Mesendoderm (in vitro differentiated cells): ENCODE measurements around the gene MS4A12.
"Not testable (repeated sequence)": the region's sequence is repeated elsewhere in the genome, so short reads cannot be mapped to it uniquely, and the experiment has no call there.

Source experiments
- DNase-seq: peaks from one replicate; pipeline ENCODE4 v3.0.0; 2013
- H2AK5ac ChIP-seq: 2 replicates; pipeline ENCODE4 v1.6.1; 2013; ENCODE audit warnings: low read length, inconsistent platforms
- H2BK120ac ChIP-seq: 2 replicates; pipeline ENCODE4 v1.6.1; 2013; ENCODE audit warnings: low read depth, mild to moderate bottlenecking, low read length, moderate library complexity, mixed read lengths
- H2BK15ac ChIP-seq: replicated peaks from 2 replicates; pipeline ENCODE4 v1.6.1; 2013; ENCODE audit warnings: low read depth, mild to moderate bottlenecking, moderate library complexity
- H2BK5ac ChIP-seq: 2 replicates; pipeline ENCODE4 v1.6.1; 2013; ENCODE audit warnings: low read length, inconsistent platforms
- H3K18ac ChIP-seq: 2 replicates; pipeline ENCODE4 v1.6.1; 2013; ENCODE audit warnings: mild to moderate bottlenecking, low read length, mixed read lengths
- H3K23ac ChIP-seq: one replicate; pipeline ENCODE4 v1.6.1; 2013; ENCODE audit warnings: low read length
- H3K27ac ChIP-seq: 2 replicates; pipeline ENCODE4 v1.5.1; 2013; ENCODE audit warnings: low read depth, mild to moderate bottlenecking, inconsistent platforms, low read length, moderate library complexity
- H3K27me3 ChIP-seq: 2 replicates; pipeline ENCODE4 v1.6.1; 2013; ENCODE audit warnings: low read length, control low read depth, mild to moderate bottlenecking, inconsistent platforms; ENCODE audit not compliant: insufficient read depth, poor library complexity
- H3K36me3 ChIP-seq: 2 replicates; pipeline ENCODE4 v1.6.1; 2013; ENCODE audit warnings: low read length, inconsistent platforms; ENCODE audit not compliant: control insufficient read depth, insufficient read depth
- H3K4ac ChIP-seq: one replicate; pipeline ENCODE4 v1.6.1; 2013; ENCODE audit warnings: low read depth, mild to moderate bottlenecking, low read length, moderate library complexity
- H3K4me1 ChIP-seq: 2 replicates; pipeline ENCODE4 v1.6.1; 2013; ENCODE audit warnings: low read depth, low read length, inconsistent platforms; ENCODE audit not compliant: control insufficient read depth
- H3K4me2 ChIP-seq: 2 replicates; pipeline ENCODE4 v1.6.1; 2013; ENCODE audit warnings: low read length
- H3K4me3 ChIP-seq: 2 replicates; pipeline ENCODE4 v1.5.1; 2013; ENCODE audit warnings: mild to moderate bottlenecking, low read length
- H3K56ac ChIP-seq: one replicate; pipeline ENCODE4 v1.6.1; 2013; ENCODE audit warnings: low read length
- H3K79me1 ChIP-seq: 2 replicates; pipeline ENCODE4 v1.6.1; 2013; ENCODE audit warnings: low read length, inconsistent platforms
- H3K79me2 ChIP-seq: 2 replicates; pipeline ENCODE4 v1.6.1; 2013; ENCODE audit warnings: mild to moderate bottlenecking, low read length; ENCODE audit not compliant: control insufficient read depth, insufficient read depth
- H3K9ac ChIP-seq: 2 replicates; pipeline ENCODE4 v1.6.1; 2013; ENCODE audit warnings: low read length, inconsistent platforms
- H4K5ac ChIP-seq: one replicate; pipeline ENCODE4 v1.6.1; 2013; ENCODE audit warnings: low read length
- H4K8ac ChIP-seq: one replicate; pipeline ENCODE4 v1.6.1; 2013; ENCODE audit warnings: low read depth, mild to moderate bottlenecking, control low read depth, low read length, moderate library complexity
- WGBS: extraction: QIAGEN DNeasy Blood & Tissue Kit; methylation state at CpG from one replicate; pipeline ENCODE4 v1.1.7; 2013; ENCODE audit warnings: low lambda C conversion rate, missing lambda C conversion rate; ENCODE audit not compliant: insufficient coverage; ENCODE audit errors: extremely low coverage; 5-methylcytosine and 5-hydroxymethylcytosine counted together

The MS4A12 gene

DNA sequence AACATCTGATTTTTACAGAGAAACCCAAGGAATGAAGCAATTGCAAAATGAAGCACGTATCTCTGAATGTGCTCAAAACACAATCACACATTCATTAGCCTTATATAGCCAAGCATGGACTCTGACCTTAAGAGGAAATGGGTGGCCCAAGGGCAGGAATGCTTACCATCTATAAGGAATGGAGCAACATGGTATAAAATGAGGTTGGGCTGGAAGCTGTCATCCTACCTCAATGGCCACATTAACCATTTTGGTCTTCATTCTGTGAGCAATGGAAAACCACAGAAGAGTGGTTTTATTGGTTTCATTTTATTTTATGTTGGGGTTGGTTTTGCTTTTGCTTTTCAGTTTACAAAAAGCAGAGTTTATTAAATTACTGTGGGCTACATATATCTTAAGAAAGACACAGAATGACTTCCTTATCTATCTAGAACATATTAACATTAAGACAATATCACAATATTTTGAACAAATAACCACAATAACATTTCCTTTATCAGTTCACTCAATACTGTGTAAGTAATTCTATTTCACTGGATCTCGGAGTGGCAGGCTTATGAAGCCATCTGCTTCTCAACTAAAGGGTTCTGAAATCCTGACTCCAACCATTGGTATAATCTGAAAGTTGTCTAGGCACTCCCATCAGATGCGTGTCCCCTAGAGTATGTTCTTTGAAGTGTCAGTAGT lies 11.8 kb downstream of the MS4A12 start:
- H2AK5ac ChIP-seq, result no peak overlapping the region
- no peak overlapping the region for H4K8ac ChIP-seq
- H3K4me3 ChIP-seq, result no peak overlapping the region
- H3K4ac ChIP-seq, result no peak overlapping the region
- no peak overlapping the region for H2BK120ac ChIP-seq
- H3K27ac ChIP-seq, result no peak overlapping the region
- WGBS, result no CpG with 5 or more reads among the region's 3 CpGs
- no peak overlapping the region for H2BK5ac ChIP-seq
- no peak for DNase-seq
- no peak overlapping the region for H2BK15ac ChIP-seq
- no peak overlapping the region for H3K18ac ChIP-seq
- no peaks in the 10 kb centered on the region for H3K79me2 ChIP-seq
- H3K4me2 ChIP-seq, result no peak overlapping the region
- no peaks in the 10 kb centered on the region for H3K4me1 ChIP-seq
- no peak overlapping the region for H4K5ac ChIP-seq
- H3K56ac ChIP-seq, result no peak overlapping the region
- no peaks in the 10 kb centered on the region for H3K27me3 ChIP-seq
- no peaks in the 10 kb centered on the region for H3K36me3 ChIP-seq
- no peaks in the 10 kb centered on the region for H3K79me1 ChIP-seq
- H3K23ac ChIP-seq, result no peak overlapping the region
- no peak overlapping the region for H3K9ac ChIP-seq

DNA sequence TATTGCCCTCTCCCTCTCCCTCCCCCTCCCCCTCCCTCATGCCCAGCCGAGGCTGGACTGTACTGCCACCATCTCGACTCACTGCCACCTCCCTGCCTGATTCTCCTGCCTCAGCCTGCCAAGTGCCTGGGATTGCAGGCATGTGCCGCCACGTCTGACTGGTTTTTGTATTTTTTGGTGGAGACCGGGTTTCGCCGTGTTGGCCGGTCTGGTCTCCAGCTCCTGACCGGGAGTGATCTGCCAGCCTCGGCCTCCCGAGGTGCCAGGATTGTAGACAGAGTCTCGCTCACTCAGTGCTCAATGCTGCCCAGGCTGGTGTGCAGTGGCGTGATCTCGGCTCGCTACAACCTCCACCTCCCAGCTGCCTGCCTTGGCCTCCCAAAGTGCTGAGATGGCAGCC lies 17.0 kb downstream of the MS4A12 start:
- not testable (repeated sequence) for H3K27me3 ChIP-seq, H3K79me2 ChIP-seq, H3K4ac ChIP-seq, H3K79me1 ChIP-seq, H4K8ac ChIP-seq, H3K56ac ChIP-seq, H2BK120ac ChIP-seq, H3K18ac ChIP-seq, H2BK5ac ChIP-seq, H2BK15ac ChIP-seq, H3K27ac ChIP-seq, H3K4me3 ChIP-seq, DNase-seq, H2AK5ac ChIP-seq, H3K36me3 ChIP-seq, H3K9ac ChIP-seq, H4K5ac ChIP-seq, H3K4me2 ChIP-seq, H3K4me1 ChIP-seq, H3K23ac ChIP-seq
- no CpG with 5 or more reads among the region's 15 CpGs for WGBS

DNA sequence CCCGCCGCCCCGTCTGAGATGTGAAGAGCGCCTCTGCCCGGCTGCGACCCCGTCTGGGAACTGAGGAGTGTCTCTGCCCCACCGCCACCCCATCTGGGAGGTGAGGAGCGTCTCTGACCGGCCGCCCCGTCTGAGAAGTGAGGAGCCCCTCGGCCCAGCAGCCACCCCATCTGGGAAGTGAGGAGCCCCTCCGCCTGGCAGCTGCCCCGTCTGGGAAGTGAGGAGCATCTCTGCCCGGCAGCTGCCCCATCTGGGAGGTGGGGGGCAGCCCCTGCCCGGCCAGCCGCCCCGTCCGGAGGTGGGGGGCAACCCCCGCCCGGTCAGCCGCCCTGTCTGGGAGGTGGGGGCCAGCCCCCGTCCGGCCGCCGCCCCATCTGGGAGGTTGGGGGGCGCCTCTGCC lies 17.6 kb downstream of the MS4A12 start:
- H4K5ac ChIP-seq, H3K9ac ChIP-seq, H3K23ac ChIP-seq, H3K4me3 ChIP-seq, H3K79me2 ChIP-seq, H3K27me3 ChIP-seq, H3K4me2 ChIP-seq, DNase-seq, H2AK5ac ChIP-seq, H4K8ac ChIP-seq, H2BK15ac ChIP-seq, H3K27ac ChIP-seq, H3K56ac ChIP-seq, H2BK120ac ChIP-seq, H3K4me1 ChIP-seq, H3K36me3 ChIP-seq, H3K4ac ChIP-seq, H3K18ac ChIP-seq, H2BK5ac ChIP-seq, H3K79me1 ChIP-seq: not testable (repeated sequence)
- WGBS, result no CpG with 5 or more reads among the region's 28 CpGs

DNA sequence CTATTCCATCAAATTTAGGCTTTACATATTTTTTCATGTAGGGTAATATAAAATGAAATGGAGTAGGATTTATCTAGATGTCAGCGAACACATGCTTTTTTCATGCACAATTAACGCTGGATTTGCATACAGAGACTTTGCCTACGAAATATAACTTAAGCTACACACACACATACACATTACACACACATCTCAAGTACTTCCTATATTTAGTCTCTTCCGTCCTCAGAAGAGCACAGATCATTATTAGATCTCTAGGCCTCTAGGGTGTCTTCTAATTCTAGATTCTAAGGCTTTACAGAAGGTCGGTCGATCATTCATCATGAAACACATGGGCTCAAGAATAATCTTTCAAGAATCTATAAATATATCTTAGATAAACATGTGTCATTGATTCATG lies 18.8 kb downstream of the MS4A12 start:
- Histone ChIP-seq H3K4ac (no peak overlapping the region), H2BK120ac (no peak overlapping the region), H3K79me1 (no peaks in the 10 kb centered on the region), H3K27ac (no peak overlapping the region), H3K18ac (no peak overlapping the region), H3K4me2 (no peak overlapping the region), H3K56ac (no peak overlapping the region), H3K4me3 (no peak overlapping the region), H4K5ac (no peak overlapping the region), H4K8ac (no peak overlapping the region), H2BK15ac (no peak overlapping the region), H2AK5ac (no peak overlapping the region), H2BK5ac (no peak overlapping the region), H3K9ac (no peak overlapping the region), H3K79me2 (no peaks in the 10 kb centered on the region), H3K27me3 (no peaks in the 10 kb centered on the region), H3K23ac (no peak overlapping the region), H3K4me1 (no peaks in the 10 kb centered on the region), H3K36me3 (no peaks in the 10 kb centered on the region)
- WGBS, result no CpG with 5 or more reads among the region's 6 CpGs
- DNase-seq, result no peak

DNA sequence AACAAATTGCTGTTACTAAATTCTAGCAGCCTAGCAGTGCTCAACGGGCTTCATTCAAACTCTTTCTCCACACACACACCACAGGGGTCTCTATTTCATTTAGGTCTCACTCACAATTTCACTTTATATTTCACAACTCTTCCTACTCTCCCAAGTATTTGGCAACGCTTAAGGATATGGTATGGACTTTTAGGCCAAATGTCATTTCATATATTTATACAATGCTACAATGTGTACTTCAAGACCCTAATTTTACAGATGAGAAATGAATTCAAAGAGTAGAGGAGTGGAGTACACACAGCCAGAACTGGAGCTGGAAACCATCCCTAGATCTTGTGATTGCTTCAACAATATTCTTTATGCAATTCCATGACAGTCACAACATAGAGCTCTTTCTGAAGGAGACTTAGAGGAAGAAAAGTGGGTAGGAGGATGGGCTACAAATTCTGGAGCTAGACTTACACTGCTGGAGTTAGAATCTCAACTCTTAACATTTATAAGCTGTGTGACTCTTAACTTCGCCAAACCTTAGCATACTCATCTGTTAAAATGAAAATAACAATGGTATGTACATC lies 20.2 kb downstream of the MS4A12 start:
- Histone ChIP-seq H2AK5ac (no peak overlapping the region), H3K18ac (no peak overlapping the region), H3K36me3 (no peaks in the 10 kb centered on the region), H3K79me2 (no peaks in the 10 kb centered on the region), H4K5ac (no peak overlapping the region), H3K4me1 (no peaks in the 10 kb centered on the region), H3K56ac (no peak overlapping the region), H3K79me1 (no peaks in the 10 kb centered on the region), H3K4ac (no peak overlapping the region), H2BK15ac (no peak overlapping the region), H4K8ac (no peak overlapping the region), H3K9ac (no peak overlapping the region), H3K23ac (no peak overlapping the region), H2BK5ac (no peak overlapping the region), H3K27ac (no peak overlapping the region), H3K4me3 (no peak overlapping the region), H3K4me2 (no peak overlapping the region), H3K27me3 (no peaks in the 10 kb centered on the region), H2BK120ac (no peak overlapping the region)
- no CpG with 5 or more reads among the region's 3 CpGs for WGBS
- no peak for DNase-seq
